ENCODE data around the gene PDXK. TPM values are rescaled to one million over a fixed set of nuclear protein-coding genes. Genes with fewer than 3 reads are reported as not detected.

PDXK gene
- total and polyA plus RNA-seq, 2 of the 13 experiments (the other 11 are each of a cell fraction or from before 2014, with no cell fraction given): 114 to 184 TPM

- TF ChIP-seq REL (CRISPR knock-in tag; conservative IDR thresholded peaks at IDR 0.05) (no peak), RFX3 (CRISPR knock-in tag; IDR thresholded peaks at IDR 0.05) (no peak), NKX3-1 (CRISPR knock-in tag; IDR thresholded peaks at IDR 0.05) (no peak), ZNF549 (CRISPR knock-in tag; IDR thresholded peaks at IDR 0.05) (no peak), NCOR1 (IDR thresholded peaks at IDR 0.05; ENCODE audit: borderline replicate concordance, low read length) (peak; percentile 83), AHDC1 (CRISPR knock-in tag; IDR thresholded peaks at IDR 0.05; ENCODE audit: borderline replicate concordance) (no peak), DMAP1 (CRISPR knock-in tag; IDR thresholded peaks at IDR 0.05) (no peak), ZNF232 (CRISPR knock-in tag; IDR thresholded peaks at IDR 0.05; ENCODE audit: borderline replicate concordance) (no peak), ZNF746 (CRISPR knock-in tag; IDR thresholded peaks at IDR 0.05) (no peak), HOXA3 (CRISPR knock-in tag; IDR thresholded peaks at IDR 0.05) (peak; percentile 52; the same call in 1 of the 2 replicates), ATRX (CRISPR knock-in tag; IDR thresholded peaks at IDR 0.05; ENCODE audit: borderline replicate concordance) (no peak), RBM39 (IDR thresholded peaks at IDR 0.05; ENCODE audit: low read depth, low read length, poor library complexity, severe bottlenecking) (no peak), SKIL (CRISPR knock-in tag; IDR thresholded peaks at IDR 0.05; ENCODE audit: borderline replicate concordance) (no peak)
- TF ChIP-seq, protein P1, sequence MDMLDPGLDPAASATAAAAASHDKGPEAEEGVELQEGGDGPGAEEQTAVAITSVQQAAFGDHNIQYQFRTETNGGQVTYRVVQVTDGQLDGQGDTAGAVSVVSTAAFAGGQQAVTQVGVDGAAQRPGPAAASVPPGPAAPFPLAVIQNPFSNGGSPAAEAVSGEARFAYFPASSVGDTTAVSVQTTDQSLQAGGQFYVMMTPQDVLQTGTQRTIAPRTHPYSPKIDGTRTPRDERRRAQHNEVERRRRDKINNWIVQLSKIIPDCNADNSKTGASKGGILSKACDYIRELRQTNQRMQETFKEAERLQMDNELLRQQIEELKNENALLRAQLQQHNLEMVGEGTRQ (IDR thresholded peaks at IDR 0.05; ENCODE audit: low read depth, low read length): no peak
- TF ChIP-seq, protein P1 (CRISPR knock-in tag; IDR thresholded peaks at IDR 0.05; ENCODE audit: borderline replicate concordance): no peak
- TF ChIP-seq, protein P2, sequence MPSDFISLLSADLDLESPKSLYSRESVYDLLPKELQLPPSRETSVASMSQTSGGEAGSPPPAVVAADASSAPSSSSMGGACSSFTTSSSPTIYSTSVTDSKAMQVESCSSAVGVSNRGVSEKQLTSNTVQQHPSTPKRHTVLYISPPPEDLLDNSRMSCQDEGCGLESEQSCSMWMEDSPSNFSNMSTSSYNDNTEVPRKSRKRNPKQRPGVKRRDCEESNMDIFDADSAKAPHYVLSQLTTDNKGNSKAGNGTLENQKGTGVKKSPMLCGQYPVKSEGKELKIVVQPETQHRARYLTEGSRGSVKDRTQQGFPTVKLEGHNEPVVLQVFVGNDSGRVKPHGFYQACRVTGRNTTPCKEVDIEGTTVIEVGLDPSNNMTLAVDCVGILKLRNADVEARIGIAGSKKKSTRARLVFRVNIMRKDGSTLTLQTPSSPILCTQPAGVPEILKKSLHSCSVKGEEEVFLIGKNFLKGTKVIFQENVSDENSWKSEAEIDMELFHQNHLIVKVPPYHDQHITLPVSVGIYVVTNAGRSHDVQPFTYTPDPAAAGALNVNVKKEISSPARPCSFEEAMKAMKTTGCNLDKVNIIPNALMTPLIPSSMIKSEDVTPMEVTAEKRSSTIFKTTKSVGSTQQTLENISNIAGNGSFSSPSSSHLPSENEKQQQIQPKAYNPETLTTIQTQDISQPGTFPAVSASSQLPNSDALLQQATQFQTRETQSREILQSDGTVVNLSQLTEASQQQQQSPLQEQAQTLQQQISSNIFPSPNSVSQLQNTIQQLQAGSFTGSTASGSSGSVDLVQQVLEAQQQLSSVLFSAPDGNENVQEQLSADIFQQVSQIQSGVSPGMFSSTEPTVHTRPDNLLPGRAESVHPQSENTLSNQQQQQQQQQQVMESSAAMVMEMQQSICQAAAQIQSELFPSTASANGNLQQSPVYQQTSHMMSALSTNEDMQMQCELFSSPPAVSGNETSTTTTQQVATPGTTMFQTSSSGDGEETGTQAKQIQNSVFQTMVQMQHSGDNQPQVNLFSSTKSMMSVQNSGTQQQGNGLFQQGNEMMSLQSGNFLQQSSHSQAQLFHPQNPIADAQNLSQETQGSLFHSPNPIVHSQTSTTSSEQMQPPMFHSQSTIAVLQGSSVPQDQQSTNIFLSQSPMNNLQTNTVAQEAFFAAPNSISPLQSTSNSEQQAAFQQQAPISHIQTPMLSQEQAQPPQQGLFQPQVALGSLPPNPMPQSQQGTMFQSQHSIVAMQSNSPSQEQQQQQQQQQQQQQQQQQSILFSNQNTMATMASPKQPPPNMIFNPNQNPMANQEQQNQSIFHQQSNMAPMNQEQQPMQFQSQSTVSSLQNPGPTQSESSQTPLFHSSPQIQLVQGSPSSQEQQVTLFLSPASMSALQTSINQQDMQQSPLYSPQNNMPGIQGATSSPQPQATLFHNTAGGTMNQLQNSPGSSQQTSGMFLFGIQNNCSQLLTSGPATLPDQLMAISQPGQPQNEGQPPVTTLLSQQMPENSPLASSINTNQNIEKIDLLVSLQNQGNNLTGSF (CRISPR knock-in tag; IDR thresholded peaks at IDR 0.05): no peak
These were observed 12.5 kb downstream of the PDXK start (continued) for GRCh38 chr21:43731476-43731875.

Measured in HepG2 (cell line).